ENCODE measurements around the gene PCDHGB2. TPM values are rescaled to one million over a fixed set of nuclear protein-coding genes. Genes with fewer than 3 reads are reported as not detected.
"Not testable (repeated sequence)": the region's sequence is repeated elsewhere in the genome, so short reads cannot be mapped to it uniquely, and the experiment has no call there.

PCDHGB2 gene
- total RNA-seq, 4 donors from 2014 or later, result 1.2 to 5.8 (median 1.6) TPM

GRCh38 chr5:141320225-141321169 lies 39.3 kb upstream of the PCDHGB2 start, which contains the start of gene TAF7:
TSS of gene TAF7 (minus strand) at chr5:141320784. CDS start at chr5:141320044, 740 bp downstream.
- TF ChIP-seq POLR2A (IDR thresholded peaks at IDR 0.05), result peak; percentile 87
- peak; percentile 72 to 85 (median 78) for TF ChIP-seq CTCF (IDR thresholded peaks at IDR 0.05)
- H3K4me1 ChIP-seq, result peaks cover 0 to 4% (median 0%) of the 10 kb centered on the region in 4 donors
- H3K4me3 ChIP-seq, result peak within 1 kb of the TSS; percentile 60 to 71 (median 66)
- no peaks in the 10 kb centered on the region for H3K27me3 ChIP-seq
- peak within 1 kb of the TSS; percentile 84 to 94 (median 88) for H3K27ac ChIP-seq
- DNase-seq, result peak; percentile 86 to 95 (median 93)
- peaks cover 0 to 39% (median 0%) of the 10 kb centered on the region in 3 donors for H3K36me3 ChIP-seq
- peaks cover 0 to 50% (median 25%) of the 10 kb centered on the region in 4 donors for H3K9me3 ChIP-seq

GRCh38 chr5:141322261-141322660 lies 37.5 kb upstream of the PCDHGB2 start:
- Histone ChIP-seq H3K4me1 (peaks cover 0 to 4% (median 0%) of the 10 kb centered on the region in 4 donors), H3K27me3 (no peaks in the 10 kb centered on the region), H3K36me3 (peaks cover 0 to 24% (median 0%) of the 10 kb centered on the region in 3 donors), H3K27ac (no peak overlapping the region), H3K4me3 (no peak overlapping the region), H3K9me3 (peaks cover 0 to 37% (median 17%) of the 10 kb centered on the region in 4 donors)
- no peak for DNase-seq
- TF ChIP-seq POLR2A (IDR thresholded peaks at IDR 0.05) (no peak), CTCF (IDR thresholded peaks at IDR 0.05) (no peak)

GRCh38 chr5:141326088-141326854 lies 33.5 kb upstream of the PCDHGB2 start:
- no peak for TF ChIP-seq POLR2A (IDR thresholded peaks at IDR 0.05)
- peak in 5 of 6 experiments; percentile 19 to 48 (median 38) for TF ChIP-seq CTCF (IDR thresholded peaks at IDR 0.05)
- DNase-seq, result peak; percentile 61 to 82 (median 65)
- Histone ChIP-seq H3K4me3 (peak overlapping the region; percentile 12 to 43 (median 28)), H3K27me3 (no peaks in the 10 kb centered on the region), H3K36me3 (no peaks in the 10 kb centered on the region), H3K27ac (no peak overlapping the region), H3K9me3 (peaks cover 0 to 24% (median 5%) of the 10 kb centered on the region in 4 donors), H3K4me1 (peaks cover 0 to 2% (median 0%) of the 10 kb centered on the region in 4 donors)

- no peaks in the 10 kb centered on the region for H3K27me3 ChIP-seq
- TF ChIP-seq CTCF (IDR thresholded peaks at IDR 0.05), result no peak
- TF ChIP-seq POLR2A (IDR thresholded peaks at IDR 0.05), result no peak
- H3K36me3 ChIP-seq, result no peaks in the 10 kb centered on the region
- H3K4me3 ChIP-seq, result no peak overlapping the region
- H3K9me3 ChIP-seq, result peaks cover 0 to 28% (median 10%) of the 10 kb centered on the region in 4 donors
- H3K27ac ChIP-seq, result no peak overlapping the region
- no peak for DNase-seq
- H3K4me1 ChIP-seq, result no peaks in the 10 kb centered on the region
Observed at GRCh38 chr5:141328231-141328630, 31.6 kb upstream of the PCDHGB2 start.

- peak in 1 of 3 donors; percentile 25 for DNase-seq
- Histone ChIP-seq H3K4me3 (no peak within 1 kb of the TSS), H3K9me3 (peaks cover 0 to 35% (median 13%) of the 10 kb centered on the region in 4 donors)
Observed at GRCh38 chr5:141330299-141331080, 29.3 kb upstream of the PCDHGB2 start, which contains the start of gene PCDHGA1. TSS of gene PCDHGA1 (plus strand) at chr5:141330514.

GRCh38 chr5:141332571-141332970 lies 27.2 kb upstream of the PCDHGB2 start:
- H3K4me1 ChIP-seq, H3K27me3 ChIP-seq, DNase-seq, H3K36me3 ChIP-seq, H3K27ac ChIP-seq, H3K4me3 ChIP-seq: not testable (repeated sequence)
- H3K9me3 ChIP-seq, result peaks cover 0 to 35% (median 12%) of the 10 kb centered on the region in 4 donors

More at GRCh38 chr5:141330299-141331080, 29.3 kb upstream of the PCDHGB2 start, which contains the start of gene PCDHGA1:
- Histone ChIP-seq H3K4me1 (no peaks in the 10 kb centered on the region), H3K36me3 (no peaks in the 10 kb centered on the region), H3K27me3 (no peaks in the 10 kb centered on the region), H3K27ac (no peak within 1 kb of the TSS)
- TF ChIP-seq POLR2A (IDR thresholded peaks at IDR 0.05), result no peak
- peak in 1 of 6 experiments; percentile 11 for TF ChIP-seq CTCF (IDR thresholded peaks at IDR 0.05)
